ENCODE data around the gene SLC25A25.
"Not testable (repeated sequence)": the region's sequence is repeated elsewhere in the genome, so short reads cannot be mapped to it uniquely, and the experiment has no call there.

SLC25A25 gene

GRCh38 chr9:128067645-128068385, at the start of gene SLC25A25:
Gene SLC25A25 (plus strand): TSS chr9:128068232. CDS start chr9:128068320, 88 bp downstream.
- peak; percentile 95 for DNase-seq

DNA sequence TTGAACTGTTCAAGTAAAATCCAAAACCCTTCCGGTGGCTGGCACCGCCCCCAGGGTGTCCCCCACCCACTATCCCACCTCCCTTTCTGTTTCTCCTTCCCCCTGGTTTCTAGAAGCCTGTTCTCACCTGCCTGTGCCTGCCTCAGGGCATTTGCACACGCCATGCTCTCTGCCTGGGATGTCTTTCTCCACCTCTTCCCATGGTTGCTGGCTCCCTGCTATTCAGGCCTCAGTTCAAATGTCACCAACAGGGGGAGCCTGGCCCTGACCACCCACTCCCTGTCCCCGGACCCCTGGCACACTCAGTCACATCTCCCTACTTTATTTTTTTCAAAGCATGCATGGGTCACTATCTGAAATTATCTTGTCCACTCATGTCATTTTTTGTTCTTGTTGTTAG, 47.3 kb upstream of the SLC25A25 start:
- DNase-seq, result no peak

- DNase-seq, result no peak
Observed at GRCh38 chr9:128021098-128021497, 46.9 kb upstream of the SLC25A25 start.

GRCh38 chr9:128022886-128023285, 45.1 kb upstream of the SLC25A25 start:
- DNase-seq, result no peak

GRCh38 chr9:128023671-128024070, 44.4 kb upstream of the SLC25A25 start:
- DNase-seq, result not testable (repeated sequence)

- DNase-seq, result no peak
Observed at GRCh38 chr9:128024761-128025308, 43.2 kb upstream of the SLC25A25 start.

- no peak for DNase-seq
Observed at GRCh38 chr9:128025736-128026135, 42.3 kb upstream of the SLC25A25 start.

DNA sequence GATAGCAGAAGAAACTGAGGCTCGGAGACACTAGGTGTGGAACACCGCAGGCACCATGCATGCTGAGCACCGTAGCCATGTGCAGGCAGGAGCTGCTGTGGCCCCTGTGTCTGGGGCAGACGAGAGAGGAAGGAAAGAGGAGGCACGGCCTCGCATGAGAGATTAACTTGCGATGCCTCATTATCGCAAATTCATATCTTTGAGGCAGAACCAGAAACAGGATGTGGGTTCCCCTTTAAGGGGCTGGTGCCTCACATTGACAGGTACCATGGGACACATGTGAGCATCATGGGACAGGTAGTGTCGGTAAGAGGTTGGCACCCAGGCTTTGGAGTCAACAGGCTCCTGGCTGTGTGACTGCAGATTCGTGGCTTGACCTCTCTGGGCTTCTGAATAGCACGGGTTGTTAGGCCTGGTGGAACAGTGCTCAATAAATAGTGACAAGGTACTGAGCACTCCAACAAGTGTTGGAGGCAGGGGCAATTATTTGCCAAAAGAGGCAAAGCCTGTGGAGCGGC, 41.7 kb upstream of the SLC25A25 start:
- no peak for DNase-seq

- DNase-seq, result no peak
Observed at GRCh38 chr9:128026773-128027541, 41.1 kb upstream of the SLC25A25 start.

DNA sequence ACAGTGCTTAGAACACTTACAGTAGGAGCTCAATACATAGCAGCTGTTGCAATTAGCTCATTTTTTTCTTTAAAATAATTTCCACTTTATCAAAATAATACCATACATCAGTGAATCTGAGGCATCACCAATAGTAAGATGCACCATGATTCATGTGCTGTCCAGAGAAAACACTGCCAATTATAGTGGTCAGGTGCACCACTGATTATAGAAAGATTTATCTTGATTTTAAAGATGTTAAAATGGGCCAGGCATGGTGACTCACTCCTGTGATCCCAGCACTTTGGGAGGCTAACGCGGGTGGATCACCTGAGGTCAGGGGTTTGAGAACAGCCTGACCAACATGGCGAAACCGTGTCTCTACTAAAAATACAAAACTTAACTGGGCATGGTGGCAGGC, 40.3 kb upstream of the SLC25A25 start:
- DNase-seq, result no peak

DNA sequence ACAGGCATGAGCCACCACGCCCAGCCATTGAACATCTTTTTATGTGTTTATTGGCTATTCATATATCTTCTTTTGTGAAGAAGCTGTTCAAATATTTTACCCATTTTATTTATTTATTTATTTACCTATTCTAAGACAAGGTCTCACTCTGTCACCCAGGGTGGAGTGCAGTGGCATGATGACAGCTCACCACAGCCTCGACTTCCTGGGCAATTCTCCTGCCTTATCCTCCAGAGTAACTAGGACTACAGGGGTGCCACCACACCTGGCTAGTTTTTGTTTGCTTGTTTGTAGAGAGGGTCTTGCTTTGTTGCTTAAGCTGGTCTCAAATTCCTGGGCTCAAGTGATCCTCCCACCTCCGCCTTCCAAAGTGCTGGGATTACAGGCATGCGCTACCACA, 34.4 kb upstream of the SLC25A25 start:
- DNase-seq, result no peak

DNA sequence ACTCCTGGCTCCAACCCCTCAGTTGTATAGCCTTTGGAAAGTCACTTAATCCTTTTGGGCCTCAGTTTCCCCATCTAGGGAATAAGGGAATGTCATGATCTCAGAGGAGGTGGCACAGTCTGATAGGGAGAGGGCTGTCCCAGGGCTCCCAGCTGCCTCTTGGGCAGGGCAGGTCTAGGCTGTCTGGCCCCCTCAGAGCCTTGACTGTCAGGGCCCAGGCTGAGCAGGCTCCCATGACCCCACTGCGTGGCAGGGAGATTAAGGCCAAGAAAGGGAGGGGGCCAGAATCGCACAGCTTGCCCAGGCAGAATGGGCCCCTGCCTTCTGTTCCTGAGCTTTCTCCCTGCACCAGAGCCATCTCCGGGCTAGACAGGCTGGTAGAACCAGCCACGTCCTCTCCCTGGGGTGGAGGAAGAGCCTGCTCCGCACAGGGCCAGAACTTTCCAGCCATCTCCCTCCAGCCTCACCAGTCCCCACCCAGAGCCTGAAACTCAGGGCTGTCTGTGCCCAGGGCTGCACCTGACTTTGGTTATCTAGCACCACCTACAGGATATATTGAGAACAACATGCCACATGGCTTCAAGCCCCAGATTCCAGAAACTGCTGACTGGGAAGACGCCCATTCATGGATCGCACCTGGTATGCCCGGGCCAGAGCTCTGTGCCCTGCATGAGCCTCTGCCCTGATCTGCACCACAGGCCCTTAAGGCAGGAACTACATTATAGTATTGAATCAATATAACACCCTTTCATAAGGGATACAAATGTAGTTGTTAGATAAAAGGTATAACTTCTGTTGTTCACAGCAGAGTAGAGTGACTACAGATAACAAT, 33.0 kb upstream of the SLC25A25 start:
- peak; percentile 57 for DNase-seq

DNA sequence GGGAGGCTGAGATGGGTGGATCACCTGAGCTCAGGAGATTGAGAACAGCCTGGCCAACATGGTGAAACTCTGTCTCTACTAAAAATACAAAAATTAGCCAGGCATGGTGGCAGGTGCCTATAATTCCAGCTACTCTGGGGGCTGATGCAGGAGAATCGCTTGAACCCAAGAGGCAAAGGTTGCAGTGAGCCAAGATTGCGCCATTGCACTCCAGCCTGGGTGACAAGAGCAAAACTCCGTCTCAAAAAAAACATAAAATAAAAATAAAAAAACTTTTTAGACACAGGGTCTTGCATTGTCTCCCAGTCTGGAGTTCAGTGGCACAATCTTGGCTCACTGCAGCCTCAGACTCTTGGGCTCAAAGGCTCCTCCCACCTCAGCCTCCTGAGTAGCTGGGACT, 31.5 kb upstream of the SLC25A25 start:
- DNase-seq, result not testable (repeated sequence)

DNA sequence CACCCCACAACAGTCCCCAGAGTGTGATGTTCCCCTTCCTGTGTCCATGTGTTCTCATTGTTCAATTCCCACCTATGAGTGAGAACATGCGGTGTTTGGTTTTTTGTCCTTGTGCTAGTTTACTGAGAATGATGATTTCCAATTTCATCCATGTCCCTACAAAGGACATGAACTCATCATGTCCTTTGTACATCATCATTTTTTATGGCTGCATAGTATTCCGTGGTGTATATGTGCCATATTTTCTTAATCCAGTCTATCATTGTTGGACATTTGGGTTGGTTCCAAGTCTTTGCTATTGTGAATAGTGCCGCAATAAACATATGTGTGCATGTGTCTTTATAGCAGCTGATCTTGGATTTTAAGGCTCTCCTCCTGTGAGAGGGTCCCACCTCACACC, 27.2 kb upstream of the SLC25A25 start:
- DNase-seq, result not testable (repeated sequence)

DNA sequence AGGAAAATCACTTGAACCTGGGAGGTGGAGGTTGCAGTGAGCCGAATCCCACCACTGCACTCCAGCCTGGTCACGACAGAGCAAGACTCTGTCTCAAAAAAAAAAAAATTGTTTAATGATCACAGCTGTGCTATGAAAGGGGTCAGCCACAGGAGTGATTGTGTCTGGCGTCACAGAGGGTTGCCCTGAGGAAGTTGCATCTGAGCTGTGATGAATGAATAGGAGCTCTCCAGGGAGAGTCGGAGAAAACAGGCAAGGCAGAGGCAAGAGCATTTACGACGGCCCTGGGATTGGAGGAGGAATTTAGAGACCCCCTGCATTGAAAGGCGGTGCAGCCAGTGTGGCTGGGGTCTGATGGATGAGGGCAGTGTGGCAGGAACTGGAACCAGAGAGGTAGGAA, 26.0 kb upstream of the SLC25A25 start:
- no peak for DNase-seq

- no peak for DNase-seq
Observed at GRCh38 chr9:128043467-128043868, 24.6 kb upstream of the SLC25A25 start.

DNA sequence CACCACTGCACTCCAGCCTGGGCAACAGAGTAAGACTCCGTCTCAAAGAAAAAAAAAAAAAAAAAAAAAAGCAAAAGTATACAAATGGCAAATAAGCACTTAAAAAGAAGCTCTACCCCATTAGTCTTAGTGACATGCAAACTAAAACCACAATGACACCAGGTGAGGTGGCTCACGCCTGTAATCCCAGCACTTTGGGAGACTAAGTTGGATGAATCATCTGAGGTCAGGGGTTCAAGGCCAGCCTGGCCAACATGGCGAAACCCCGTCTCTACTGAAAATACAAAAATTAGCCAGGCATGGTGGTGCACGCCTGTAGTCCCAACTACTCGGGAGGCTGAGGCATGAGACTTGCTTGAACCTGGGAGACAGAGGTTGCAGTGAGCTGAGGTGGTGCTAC, 22.6 kb upstream of the SLC25A25 start:
- DNase-seq, result not testable (repeated sequence)

- DNase-seq, result no peak
Observed at GRCh38 chr9:128045831-128046230, 22.2 kb upstream of the SLC25A25 start.

DNA sequence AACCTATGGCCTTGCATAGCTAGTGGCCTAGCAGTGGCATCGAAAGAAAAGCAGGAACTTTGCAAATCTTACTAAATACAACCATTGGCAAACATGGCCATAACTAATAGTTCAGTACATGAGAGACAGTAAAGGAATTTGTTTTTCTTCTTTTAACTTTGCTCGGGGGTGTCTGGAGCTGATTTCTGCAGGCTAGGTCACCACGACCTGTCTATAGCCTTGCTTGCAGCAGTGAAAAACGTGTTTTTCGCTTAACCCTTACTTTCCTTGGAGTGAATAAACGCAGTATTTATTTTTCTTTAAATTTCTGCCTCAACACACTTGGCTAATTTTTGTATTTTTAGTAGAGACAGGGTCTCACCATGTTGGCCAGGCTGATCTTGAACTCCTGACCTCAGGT, 20.8 kb upstream of the SLC25A25 start:
- no peak for DNase-seq

DNA sequence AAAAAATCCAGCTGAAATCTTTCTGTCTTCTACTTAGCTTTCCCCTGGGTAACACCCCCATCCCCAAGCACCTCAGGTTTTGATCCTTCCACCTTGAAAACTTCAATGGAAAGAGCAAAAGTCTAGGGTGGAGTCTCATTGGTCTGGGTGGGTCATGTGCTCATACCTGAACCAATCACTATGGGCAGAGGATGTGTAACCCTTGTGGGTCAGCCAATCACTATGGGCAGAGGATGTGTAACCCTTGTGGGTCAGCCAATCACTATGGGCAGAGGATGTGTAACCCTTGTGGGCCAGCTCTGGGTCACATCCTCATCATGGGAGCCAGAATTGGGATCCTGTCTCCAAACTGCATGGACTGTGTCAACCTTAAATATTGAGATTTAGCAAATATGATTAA, 19.4 kb upstream of the SLC25A25 start:
- DNase-seq, result no peak

GRCh38 chr9:128049843-128050242, 18.2 kb upstream of the SLC25A25 start:
- no peak for DNase-seq

DNA sequence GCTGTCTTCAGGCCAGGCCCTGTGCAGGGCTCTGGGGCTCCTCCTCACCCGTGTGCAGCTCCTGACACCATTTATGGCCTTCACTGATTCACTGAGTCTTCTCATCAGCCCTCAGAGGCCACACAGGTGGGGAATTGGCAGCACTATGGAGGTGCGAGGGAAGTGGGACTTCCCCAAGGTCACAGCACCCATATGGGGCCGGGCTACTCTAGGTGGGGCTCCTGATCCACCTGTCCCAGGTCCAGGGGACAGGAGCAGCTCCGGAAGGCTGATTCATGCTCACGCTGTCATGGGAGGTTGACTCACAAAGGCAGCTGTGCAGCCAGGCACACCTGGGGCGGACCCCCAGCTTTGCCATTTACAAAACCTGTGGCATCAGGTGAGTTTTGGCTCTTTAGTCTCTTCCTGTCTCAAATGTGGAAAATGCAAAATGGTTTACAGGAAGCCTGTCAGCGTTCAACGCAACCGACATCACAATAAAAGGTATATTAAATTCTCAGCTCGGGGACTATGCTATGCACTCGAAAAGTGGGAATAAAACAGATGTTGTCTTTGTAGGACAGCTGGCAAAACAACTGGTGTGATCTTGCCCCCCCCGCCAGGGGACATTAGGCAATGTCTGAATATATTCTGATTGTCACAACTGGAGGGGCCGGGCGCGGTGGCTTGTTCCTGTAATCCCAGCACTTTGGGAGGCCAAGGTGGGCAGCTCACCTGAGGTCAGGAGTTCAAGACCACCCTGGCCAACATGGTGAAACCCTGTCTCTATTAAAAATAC, 15.9 kb upstream of the SLC25A25 start:
- DNase-seq, result no peak
